OCI-LY3 (cell line): ENCODE results near the gene IFT27.

Experiments
- EZH2phosphoT487 ChIP-seq: fragments of 200-600 bp; shearing (Covaris generic); IDR thresholded peaks from 2 replicates; pipeline ENCODE4 v1.6.1; 2018; ENCODE audit warnings: antibody characterized with exemption, mixed run types, low read depth
- TF ChIP-seq, protein P1 (sequence below): fragments of 200-600, 300-600 bp; sonication (generic); IDR thresholded peaks from 2 replicates; pipeline ENCODE4 v1.5.1; 2014; ENCODE audit warnings: antibody characterized with exemption, low read length, low read depth

- TF ChIP-seq, protein P1, sequence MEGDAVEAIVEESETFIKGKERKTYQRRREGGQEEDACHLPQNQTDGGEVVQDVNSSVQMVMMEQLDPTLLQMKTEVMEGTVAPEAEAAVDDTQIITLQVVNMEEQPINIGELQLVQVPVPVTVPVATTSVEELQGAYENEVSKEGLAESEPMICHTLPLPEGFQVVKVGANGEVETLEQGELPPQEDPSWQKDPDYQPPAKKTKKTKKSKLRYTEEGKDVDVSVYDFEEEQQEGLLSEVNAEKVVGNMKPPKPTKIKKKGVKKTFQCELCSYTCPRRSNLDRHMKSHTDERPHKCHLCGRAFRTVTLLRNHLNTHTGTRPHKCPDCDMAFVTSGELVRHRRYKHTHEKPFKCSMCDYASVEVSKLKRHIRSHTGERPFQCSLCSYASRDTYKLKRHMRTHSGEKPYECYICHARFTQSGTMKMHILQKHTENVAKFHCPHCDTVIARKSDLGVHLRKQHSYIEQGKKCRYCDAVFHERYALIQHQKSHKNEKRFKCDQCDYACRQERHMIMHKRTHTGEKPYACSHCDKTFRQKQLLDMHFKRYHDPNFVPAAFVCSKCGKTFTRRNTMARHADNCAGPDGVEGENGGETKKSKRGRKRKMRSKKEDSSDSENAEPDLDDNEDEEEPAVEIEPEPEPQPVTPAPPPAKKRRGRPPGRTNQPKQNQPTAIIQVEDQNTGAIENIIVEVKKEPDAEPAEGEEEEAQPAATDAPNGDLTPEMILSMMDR: no peak
- no peak for TF ChIP-seq EZH2phosphoT487
These were observed 39.8 kb upstream of the IFT27 start for GRCh38 chr22:36815558-36816338.
